GM12801 (cell line): ENCODE results near the gene SOX18.

Source experiments
- CTCF ChIP-seq: IDR thresholded peaks from one replicate; pipeline ENCODE4 v1.5.1; 2011; ENCODE audit warnings: control low read depth; ENCODE audit not compliant: insufficient read length; ENCODE audit errors: extremely low read depth

SOX18 gene

GRCh38 chr20:64040231-64041039 lies 9.0 kb downstream of the SOX18 start:
- TF ChIP-seq CTCF = no peak

GRCh38 chr20:64039293-64040160 lies 9.9 kb downstream of the SOX18 start:
- TF ChIP-seq CTCF = no peak

- no peak for TF ChIP-seq CTCF
Measured at GRCh38 chr20:64038565-64039292, 10.7 kb downstream of the SOX18 start.

- TF ChIP-seq CTCF = no peak
Measured at GRCh38 chr20:64038224-64038564, 11.2 kb downstream of the SOX18 start.

GRCh38 chr20:64037498-64038213 lies 11.8 kb downstream of the SOX18 start:
- no peak for TF ChIP-seq CTCF

GRCh38 chr20:64037199-64037497 lies 12.3 kb downstream of the SOX18 start:
- TF ChIP-seq CTCF = no peak
